K562 (cell line): ENCODE results near the gene CRADD. TPM values are rescaled to one million over a fixed set of nuclear protein-coding genes. Genes with fewer than 3 reads are reported as not detected.
A peak's percentile ranks its signal among the peaks of the same experiment; 100 is the strongest.

Source experiments
- MCM2 ChIP-seq: fragments of 450-650 bp; IDR thresholded peaks from 2 replicates; pipeline ENCODE4 v1.6.1; 2017; ENCODE audit warnings: low read depth, mild to moderate bottlenecking
- MTA2 ChIP-seq: fragments of 450-650 bp; IDR thresholded peaks from 2 replicates; pipeline ENCODE4 v1.6.1; 2016; ENCODE audit warnings: low read depth
- NCOA1 ChIP-seq: fragments of 450-650 bp; IDR thresholded peaks from 2 replicates; pipeline ENCODE4 v1.6.1; 2016; ENCODE audit warnings: low read depth
- SAFB2 ChIP-seq: fragments of 200-400 bp; formaldehyde crosslinking; IDR thresholded peaks from 2 replicates; pipeline ENCODE4 v1.6.1; 2018; ENCODE audit warnings: borderline replicate concordance, low read length, low read depth, moderate library complexity; ENCODE audit not compliant: severe bottlenecking
- ZBTB1 ChIP-seq: sonication (generic); formaldehyde crosslinking; IDR thresholded peaks from 2 replicates; pipeline ENCODE4 v1.8.1; 2023; ENCODE audit warnings: missing genetic modification reagents, low read depth, mild to moderate bottlenecking, borderline replicate concordance
- ZNF197 ChIP-seq: fragments of 200-800 bp; sonication (Bioruptor generic); IDR thresholded peaks from 2 replicates; pipeline ENCODE4 v1.6.1; 2016; ENCODE audit warnings: low read depth, missing genetic modification characterization, missing compliant biosample characterization
- polyA plus RNA-seq, 8 experiments: library from polyadenylated mRNA; depleted of rRNA in 4 of 8; stranded (reverse) in 5 of 8; unstranded in 3 of 8; fragments of >200 nt; fragmentation: Nextera tagmentation in 2 of 8; fragmentation: Illumina TruSeq in 1 of 8; extraction: Ambion mirVana in 2 of 8; extraction: Trizol in 1 of 8; gene quantifications; 2 replicates each; pipeline versions ENCODE4 v1.2.1 to v1.2.3, GENCODE V29; 2011 to 2014; ENCODE audit warnings: inconsistent platforms in 1 of 8, missing spikeins in 1 of 8
- total RNA-seq, 7 experiments: library from RNA; depleted of rRNA in 6 of 7; stranded (reverse); fragments of >200 nt in 6 of 7; fragmentation: Illumina TruSeq in 2 of 7; extraction: Trizol in 2 of 7; gene quantifications; 2 replicates each; pipeline versions ENCODE4 v1.2.1 to v1.2.3, GENCODE V29; 2011 to 2021; ENCODE audit warnings: low replicate concordance in 1 of 7
- TF ChIP-seq, protein P1 (sequence below), 2 experiments: fragments of 450-650 bp; formaldehyde crosslinking in 1 of 2; IDR thresholded peaks; 2 replicates each; pipeline versions ENCODE4 v1.4.0 to v1.6.1; 2014 to 2020; ENCODE audit warnings: mild to moderate bottlenecking in 2 of 2, borderline replicate concordance in 1 of 2, low read depth in 1 of 2
- TF ChIP-seq, protein P2 (sequence below): fragments of 450-650 bp; IDR thresholded peaks from 2 replicates; pipeline ENCODE4 v1.6.1; 2017; ENCODE audit warnings: antibody characterized with exemption, mild to moderate bottlenecking
- TF ChIP-seq, protein P3 (sequence below): sonication (generic); formaldehyde crosslinking; IDR thresholded peaks from 2 replicates; pipeline ENCODE4 v1.8.1; 2023; ENCODE audit warnings: mild to moderate bottlenecking, missing genetic modification reagents

The CRADD gene
- total and polyA plus RNA-seq, 9 of the 15 experiments (the other 6 are each of a cell fraction or from before 2014, with no cell fraction given) = 20.5 to 41.1 (median 25.9) TPM

DNA sequence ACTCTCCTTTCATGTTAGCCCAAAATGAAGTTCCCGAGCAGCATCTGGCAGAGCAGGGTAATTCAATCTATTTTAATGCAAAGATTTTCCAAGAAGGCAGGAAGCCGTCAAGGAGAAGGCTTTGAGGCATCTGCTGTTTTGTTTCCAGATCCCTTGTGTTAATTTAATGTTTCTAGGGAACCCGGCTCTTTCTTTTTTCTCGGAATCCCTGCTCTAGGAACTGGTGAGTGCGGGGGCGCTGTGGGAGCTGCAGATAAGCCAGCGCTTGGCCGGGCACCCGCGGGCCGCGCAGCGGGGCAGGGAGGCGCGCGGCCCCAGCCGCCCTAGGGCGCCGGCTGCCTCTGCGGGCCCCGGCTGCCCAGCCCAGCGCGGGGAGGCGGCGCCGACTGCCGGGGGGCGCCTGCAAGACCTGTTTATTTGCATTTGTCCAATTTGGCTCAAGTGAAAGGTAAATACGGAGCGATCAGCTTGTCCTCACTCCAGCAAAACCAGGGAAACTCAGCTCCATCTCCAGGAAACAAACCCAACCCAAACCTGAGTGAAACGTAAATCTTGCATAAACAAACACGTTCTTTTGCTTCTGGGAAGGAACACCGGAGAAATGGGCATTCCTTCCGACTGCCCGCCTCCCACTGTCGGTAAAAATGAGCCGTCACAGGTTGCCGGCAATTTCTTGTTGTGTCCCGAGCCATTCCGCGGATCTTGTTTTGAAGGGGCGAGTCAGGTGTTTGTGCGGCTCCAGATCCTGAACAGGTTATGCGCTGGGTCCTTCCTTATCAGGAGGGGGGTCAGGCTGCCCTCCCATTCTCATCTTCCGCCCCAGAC lies 65.1 kb downstream of the CRADD start (continued):
- TF ChIP-seq, protein P1, sequence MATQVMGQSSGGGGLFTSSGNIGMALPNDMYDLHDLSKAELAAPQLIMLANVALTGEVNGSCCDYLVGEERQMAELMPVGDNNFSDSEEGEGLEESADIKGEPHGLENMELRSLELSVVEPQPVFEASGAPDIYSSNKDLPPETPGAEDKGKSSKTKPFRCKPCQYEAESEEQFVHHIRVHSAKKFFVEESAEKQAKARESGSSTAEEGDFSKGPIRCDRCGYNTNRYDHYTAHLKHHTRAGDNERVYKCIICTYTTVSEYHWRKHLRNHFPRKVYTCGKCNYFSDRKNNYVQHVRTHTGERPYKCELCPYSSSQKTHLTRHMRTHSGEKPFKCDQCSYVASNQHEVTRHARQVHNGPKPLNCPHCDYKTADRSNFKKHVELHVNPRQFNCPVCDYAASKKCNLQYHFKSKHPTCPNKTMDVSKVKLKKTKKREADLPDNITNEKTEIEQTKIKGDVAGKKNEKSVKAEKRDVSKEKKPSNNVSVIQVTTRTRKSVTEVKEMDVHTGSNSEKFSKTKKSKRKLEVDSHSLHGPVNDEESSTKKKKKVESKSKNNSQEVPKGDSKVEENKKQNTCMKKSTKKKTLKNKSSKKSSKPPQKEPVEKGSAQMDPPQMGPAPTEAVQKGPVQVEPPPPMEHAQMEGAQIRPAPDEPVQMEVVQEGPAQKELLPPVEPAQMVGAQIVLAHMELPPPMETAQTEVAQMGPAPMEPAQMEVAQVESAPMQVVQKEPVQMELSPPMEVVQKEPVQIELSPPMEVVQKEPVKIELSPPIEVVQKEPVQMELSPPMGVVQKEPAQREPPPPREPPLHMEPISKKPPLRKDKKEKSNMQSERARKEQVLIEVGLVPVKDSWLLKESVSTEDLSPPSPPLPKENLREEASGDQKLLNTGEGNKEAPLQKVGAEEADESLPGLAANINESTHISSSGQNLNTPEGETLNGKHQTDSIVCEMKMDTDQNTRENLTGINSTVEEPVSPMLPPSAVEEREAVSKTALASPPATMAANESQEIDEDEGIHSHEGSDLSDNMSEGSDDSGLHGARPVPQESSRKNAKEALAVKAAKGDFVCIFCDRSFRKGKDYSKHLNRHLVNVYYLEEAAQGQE (IDR thresholded peaks at IDR 0.05; ENCODE audit: borderline replicate concordance) = peak; percentile 74
- TF ChIP-seq, protein P1 (CRISPR knock-in tag; IDR thresholded peaks at IDR 0.05; ENCODE audit: low read depth) = no peak
- TF ChIP-seq NCOA1 (peak; percentile 71; the same call in 1 of the 2 replicates), SAFB2 (no peak), MTA2 (no peak; the same call in 1 of the 2 replicates), MCM2 (no peak), ZBTB1 (CRISPR knock-in tag) (0 out of 2 replicates have a peak, but pooled peaks have one; percentile 49), ZNF197 (0 out of 2 replicates have a peak, but pooled peaks have one; percentile 73)
- TF ChIP-seq, protein P2, sequence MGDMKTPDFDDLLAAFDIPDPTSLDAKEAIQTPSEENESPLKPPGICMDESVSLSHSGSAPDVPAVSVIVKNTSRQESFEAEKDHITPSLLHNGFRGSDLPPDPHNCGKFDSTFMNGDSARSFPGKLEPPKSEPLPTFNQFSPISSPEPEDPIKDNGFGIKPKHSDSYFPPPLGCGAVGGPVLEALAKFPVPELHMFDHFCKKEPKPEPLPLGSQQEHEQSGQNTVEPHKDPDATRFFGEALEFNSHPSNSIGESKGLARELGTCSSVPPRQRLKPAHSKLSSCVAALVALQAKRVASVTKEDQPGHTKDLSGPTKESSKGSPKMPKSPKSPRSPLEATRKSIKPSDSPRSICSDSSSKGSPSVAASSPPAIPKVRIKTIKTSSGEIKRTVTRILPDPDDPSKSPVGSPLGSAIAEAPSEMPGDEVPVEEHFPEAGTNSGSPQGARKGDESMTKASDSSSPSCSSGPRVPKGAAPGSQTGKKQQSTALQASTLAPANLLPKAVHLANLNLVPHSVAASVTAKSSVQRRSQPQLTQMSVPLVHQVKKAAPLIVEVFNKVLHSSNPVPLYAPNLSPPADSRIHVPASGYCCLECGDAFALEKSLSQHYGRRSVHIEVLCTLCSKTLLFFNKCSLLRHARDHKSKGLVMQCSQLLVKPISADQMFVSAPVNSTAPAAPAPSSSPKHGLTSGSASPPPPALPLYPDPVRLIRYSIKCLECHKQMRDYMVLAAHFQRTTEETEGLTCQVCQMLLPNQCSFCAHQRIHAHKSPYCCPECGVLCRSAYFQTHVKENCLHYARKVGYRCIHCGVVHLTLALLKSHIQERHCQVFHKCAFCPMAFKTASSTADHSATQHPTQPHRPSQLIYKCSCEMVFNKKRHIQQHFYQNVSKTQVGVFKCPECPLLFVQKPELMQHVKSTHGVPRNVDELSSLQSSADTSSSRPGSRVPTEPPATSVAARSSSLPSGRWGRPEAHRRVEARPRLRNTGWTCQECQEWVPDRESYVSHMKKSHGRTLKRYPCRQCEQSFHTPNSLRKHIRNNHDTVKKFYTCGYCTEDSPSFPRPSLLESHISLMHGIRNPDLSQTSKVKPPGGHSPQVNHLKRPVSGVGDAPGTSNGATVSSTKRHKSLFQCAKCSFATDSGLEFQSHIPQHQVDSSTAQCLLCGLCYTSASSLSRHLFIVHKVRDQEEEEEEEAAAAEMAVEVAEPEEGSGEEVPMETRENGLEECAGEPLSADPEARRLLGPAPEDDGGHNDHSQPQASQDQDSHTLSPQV = peak; percentile 57; the same call in 1 of the 2 replicates
- TF ChIP-seq, protein P3, sequence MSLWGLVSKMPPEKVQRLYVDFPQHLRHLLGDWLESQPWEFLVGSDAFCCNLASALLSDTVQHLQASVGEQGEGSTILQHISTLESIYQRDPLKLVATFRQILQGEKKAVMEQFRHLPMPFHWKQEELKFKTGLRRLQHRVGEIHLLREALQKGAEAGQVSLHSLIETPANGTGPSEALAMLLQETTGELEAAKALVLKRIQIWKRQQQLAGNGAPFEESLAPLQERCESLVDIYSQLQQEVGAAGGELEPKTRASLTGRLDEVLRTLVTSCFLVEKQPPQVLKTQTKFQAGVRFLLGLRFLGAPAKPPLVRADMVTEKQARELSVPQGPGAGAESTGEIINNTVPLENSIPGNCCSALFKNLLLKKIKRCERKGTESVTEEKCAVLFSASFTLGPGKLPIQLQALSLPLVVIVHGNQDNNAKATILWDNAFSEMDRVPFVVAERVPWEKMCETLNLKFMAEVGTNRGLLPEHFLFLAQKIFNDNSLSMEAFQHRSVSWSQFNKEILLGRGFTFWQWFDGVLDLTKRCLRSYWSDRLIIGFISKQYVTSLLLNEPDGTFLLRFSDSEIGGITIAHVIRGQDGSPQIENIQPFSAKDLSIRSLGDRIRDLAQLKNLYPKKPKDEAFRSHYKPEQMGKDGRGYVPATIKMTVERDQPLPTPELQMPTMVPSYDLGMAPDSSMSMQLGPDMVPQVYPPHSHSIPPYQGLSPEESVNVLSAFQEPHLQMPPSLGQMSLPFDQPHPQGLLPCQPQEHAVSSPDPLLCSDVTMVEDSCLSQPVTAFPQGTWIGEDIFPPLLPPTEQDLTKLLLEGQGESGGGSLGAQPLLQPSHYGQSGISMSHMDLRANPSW = 0 out of 2 replicates have a peak, but pooled peaks have one; percentile 47
